H1 (cell line): ENCODE measurements around the gene FAM83C. TPM values are rescaled to one million over a fixed set of nuclear protein-coding genes. Genes with fewer than 3 reads are reported as not detected.

Experiments
- ASH2L ChIP-seq: fragments of 200-600, 300-600 bp; sonication (generic); IDR thresholded peaks from one replicate; pipeline ENCODE4 v1.7.1; 2017; ENCODE audit warnings: low read length
- BACH1 ChIP-seq: IDR thresholded peaks from 2 replicates; pipeline ENCODE4 v1.6.1; 2012; ENCODE audit warnings: low read length, improper control_type of control experiment
- GABPA ChIP-seq: IDR thresholded peaks from 2 replicates; pipeline ENCODE4 v1.6.1; 2011; ENCODE audit warnings: mild to moderate bottlenecking, low read length, moderate library complexity, borderline replicate concordance; ENCODE audit not compliant: insufficient read depth
- KDM4A ChIP-seq: IDR thresholded peaks from one replicate; pipeline ENCODE4 v1.7.1; 2012; ENCODE audit warnings: low read depth, mild to moderate bottlenecking, moderate library complexity, low read length, inconsistent platforms; ENCODE audit not compliant: severe bottlenecking
- SRF ChIP-seq: IDR thresholded peaks from 2 replicates; pipeline ENCODE4 v1.6.1; 2011; ENCODE audit warnings: mild to moderate bottlenecking, low read depth, low read length, moderate library complexity
- ZNF274 ChIP-seq: IDR thresholded peaks from 2 replicates; pipeline ENCODE4 v1.7.0; 2012; ENCODE audit warnings: low read length, borderline replicate concordance; ENCODE audit errors: extremely low read depth
- polyA plus RNA-seq, 7 experiments: library from polyadenylated mRNA; depleted of rRNA in 3 of 7; stranded (reverse) in 5 of 7; unstranded in 2 of 7; fragments of >200 nt in 5 of 7; fragments of 200-250 nt in 2 of 7; gene quantifications; 1 replicate in 5 of 7; 2 replicates in 1 of 7; 4 replicates in 1 of 7; pipeline versions ENCODE4 v1.2.1 to v1.2.3, GENCODE V29; 2011 to 2013; ENCODE audit warnings: missing spikeins in 2 of 7, mixed read lengths in 2 of 7
- total RNA-seq: library from RNA; stranded (reverse); fragmentation: NEBNext Ultra II Directional; extraction: Animal tissue kit (Norgen Biotek cat#: 25700); gene quantifications from 2 replicates; pipeline ENCODE4 v1.2.1, GENCODE V29; 2021
- TF ChIP-seq, protein P1 (sequence below): fragments of 300-600 bp; sonication (generic); IDR thresholded peaks from 2 replicates; pipeline ENCODE4 v1.7.1; 2012; ENCODE audit warnings: low read length, moderate library complexity, mild to moderate bottlenecking, inconsistent platforms; ENCODE audit not compliant: insufficient replicate concordance
- TF ChIP-seq, protein P2 (sequence below): IDR thresholded peaks from 2 replicates; pipeline ENCODE4 v1.6.1; 2011; ENCODE audit warnings: low read length, improper control_type of control experiment
- TF ChIP-seq, protein P3 (sequence below): IDR thresholded peaks from 2 replicates; pipeline ENCODE4 v1.6.1; 2012; ENCODE audit warnings: inconsistent platforms

The FAM83C gene
- total and polyA plus RNA-seq, 2 of the 8 experiments (the other 6 are each of a cell fraction or from before 2014, with no cell fraction given) = not detected

DNA sequence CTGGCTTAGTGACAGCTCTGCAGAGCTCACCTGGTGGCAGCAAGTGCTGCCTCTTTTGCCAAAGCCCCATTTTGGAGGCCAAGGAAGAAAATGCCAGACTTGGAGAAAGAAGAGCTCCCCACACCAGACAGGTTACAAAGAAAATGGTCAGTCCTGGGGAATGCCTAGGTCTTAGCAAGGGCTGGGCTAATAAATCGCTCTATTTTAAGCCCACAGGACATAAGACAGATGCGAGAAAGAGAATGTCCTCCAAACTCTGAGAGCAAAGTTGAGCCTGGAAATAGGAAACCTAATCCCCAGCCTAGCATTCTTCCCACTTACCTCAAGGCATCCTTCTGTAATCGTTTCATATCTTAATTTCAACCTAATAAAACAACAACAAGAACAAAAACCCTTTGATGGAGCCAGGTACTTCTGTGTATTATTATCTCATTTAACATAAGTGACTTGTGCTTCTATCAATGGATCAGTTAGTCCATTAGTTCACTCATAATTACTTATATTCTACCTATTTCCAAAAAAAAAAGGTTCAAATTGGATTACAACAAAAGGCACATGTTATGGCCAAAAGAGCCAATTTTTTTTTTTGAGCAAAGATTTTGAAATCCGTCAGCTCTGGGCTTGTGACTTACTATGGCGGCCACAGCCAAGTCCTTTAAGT lies 40.4 kb upstream of the FAM83C start (continued):
- TF ChIP-seq, protein P1, sequence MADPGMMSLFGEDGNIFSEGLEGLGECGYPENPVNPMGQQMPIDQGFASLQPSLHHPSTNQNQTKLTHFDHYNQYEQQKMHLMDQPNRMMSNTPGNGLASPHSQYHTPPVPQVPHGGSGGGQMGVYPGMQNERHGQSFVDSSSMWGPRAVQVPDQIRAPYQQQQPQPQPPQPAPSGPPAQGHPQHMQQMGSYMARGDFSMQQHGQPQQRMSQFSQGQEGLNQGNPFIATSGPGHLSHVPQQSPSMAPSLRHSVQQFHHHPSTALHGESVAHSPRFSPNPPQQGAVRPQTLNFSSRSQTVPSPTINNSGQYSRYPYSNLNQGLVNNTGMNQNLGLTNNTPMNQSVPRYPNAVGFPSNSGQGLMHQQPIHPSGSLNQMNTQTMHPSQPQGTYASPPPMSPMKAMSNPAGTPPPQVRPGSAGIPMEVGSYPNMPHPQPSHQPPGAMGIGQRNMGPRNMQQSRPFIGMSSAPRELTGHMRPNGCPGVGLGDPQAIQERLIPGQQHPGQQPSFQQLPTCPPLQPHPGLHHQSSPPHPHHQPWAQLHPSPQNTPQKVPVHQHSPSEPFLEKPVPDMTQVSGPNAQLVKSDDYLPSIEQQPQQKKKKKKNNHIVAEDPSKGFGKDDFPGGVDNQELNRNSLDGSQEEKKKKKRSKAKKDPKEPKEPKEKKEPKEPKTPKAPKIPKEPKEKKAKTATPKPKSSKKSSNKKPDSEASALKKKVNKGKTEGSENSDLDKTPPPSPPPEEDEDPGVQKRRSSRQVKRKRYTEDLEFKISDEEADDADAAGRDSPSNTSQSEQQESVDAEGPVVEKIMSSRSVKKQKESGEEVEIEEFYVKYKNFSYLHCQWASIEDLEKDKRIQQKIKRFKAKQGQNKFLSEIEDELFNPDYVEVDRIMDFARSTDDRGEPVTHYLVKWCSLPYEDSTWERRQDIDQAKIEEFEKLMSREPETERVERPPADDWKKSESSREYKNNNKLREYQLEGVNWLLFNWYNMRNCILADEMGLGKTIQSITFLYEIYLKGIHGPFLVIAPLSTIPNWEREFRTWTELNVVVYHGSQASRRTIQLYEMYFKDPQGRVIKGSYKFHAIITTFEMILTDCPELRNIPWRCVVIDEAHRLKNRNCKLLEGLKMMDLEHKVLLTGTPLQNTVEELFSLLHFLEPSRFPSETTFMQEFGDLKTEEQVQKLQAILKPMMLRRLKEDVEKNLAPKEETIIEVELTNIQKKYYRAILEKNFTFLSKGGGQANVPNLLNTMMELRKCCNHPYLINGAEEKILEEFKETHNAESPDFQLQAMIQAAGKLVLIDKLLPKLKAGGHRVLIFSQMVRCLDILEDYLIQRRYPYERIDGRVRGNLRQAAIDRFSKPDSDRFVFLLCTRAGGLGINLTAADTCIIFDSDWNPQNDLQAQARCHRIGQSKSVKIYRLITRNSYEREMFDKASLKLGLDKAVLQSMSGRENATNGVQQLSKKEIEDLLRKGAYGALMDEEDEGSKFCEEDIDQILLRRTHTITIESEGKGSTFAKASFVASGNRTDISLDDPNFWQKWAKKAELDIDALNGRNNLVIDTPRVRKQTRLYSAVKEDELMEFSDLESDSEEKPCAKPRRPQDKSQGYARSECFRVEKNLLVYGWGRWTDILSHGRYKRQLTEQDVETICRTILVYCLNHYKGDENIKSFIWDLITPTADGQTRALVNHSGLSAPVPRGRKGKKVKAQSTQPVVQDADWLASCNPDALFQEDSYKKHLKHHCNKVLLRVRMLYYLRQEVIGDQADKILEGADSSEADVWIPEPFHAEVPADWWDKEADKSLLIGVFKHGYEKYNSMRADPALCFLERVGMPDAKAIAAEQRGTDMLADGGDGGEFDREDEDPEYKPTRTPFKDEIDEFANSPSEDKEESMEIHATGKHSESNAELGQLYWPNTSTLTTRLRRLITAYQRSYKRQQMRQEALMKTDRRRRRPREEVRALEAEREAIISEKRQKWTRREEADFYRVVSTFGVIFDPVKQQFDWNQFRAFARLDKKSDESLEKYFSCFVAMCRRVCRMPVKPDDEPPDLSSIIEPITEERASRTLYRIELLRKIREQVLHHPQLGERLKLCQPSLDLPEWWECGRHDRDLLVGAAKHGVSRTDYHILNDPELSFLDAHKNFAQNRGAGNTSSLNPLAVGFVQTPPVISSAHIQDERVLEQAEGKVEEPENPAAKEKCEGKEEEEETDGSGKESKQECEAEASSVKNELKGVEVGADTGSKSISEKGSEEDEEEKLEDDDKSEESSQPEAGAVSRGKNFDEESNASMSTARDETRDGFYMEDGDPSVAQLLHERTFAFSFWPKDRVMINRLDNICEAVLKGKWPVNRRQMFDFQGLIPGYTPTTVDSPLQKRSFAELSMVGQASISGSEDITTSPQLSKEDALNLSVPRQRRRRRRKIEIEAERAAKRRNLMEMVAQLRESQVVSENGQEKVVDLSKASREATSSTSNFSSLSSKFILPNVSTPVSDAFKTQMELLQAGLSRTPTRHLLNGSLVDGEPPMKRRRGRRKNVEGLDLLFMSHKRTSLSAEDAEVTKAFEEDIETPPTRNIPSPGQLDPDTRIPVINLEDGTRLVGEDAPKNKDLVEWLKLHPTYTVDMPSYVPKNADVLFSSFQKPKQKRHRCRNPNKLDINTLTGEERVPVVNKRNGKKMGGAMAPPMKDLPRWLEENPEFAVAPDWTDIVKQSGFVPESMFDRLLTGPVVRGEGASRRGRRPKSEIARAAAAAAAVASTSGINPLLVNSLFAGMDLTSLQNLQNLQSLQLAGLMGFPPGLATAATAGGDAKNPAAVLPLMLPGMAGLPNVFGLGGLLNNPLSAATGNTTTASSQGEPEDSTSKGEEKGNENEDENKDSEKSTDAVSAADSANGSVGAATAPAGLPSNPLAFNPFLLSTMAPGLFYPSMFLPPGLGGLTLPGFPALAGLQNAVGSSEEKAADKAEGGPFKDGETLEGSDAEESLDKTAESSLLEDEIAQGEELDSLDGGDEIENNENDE = no peak
- TF ChIP-seq GABPA (no peak), ZNF274 (no peak), KDM4A (no peak), BACH1 (no peak), SRF (no peak), ASH2L (no peak)
- TF ChIP-seq, protein P2, sequence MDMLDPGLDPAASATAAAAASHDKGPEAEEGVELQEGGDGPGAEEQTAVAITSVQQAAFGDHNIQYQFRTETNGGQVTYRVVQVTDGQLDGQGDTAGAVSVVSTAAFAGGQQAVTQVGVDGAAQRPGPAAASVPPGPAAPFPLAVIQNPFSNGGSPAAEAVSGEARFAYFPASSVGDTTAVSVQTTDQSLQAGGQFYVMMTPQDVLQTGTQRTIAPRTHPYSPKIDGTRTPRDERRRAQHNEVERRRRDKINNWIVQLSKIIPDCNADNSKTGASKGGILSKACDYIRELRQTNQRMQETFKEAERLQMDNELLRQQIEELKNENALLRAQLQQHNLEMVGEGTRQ = no peak
- TF ChIP-seq, protein P3, sequence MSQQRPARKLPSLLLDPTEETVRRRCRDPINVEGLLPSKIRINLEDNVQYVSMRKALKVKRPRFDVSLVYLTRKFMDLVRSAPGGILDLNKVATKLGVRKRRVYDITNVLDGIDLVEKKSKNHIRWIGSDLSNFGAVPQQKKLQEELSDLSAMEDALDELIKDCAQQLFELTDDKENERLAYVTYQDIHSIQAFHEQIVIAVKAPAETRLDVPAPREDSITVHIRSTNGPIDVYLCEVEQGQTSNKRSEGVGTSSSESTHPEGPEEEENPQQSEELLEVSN = no peak
